CD4-positive, alpha-beta T cell treated with Interleukin-6 at 100 ng/mL for 8 hours (primary cell): ENCODE data around the gene LMX1A.

Source experiments
- DNase-seq: peaks from one replicate; pipeline ENCODE4 v3.0.0-alpha.2; 2020; ENCODE audit warnings: mixed read lengths, low spot score

The LMX1A gene

GRCh38 chr1:165218731-165219130, 137.8 kb downstream of the LMX1A start:
- DNase-seq = no peak

- DNase-seq = no peak
Observed at GRCh38 chr1:165217958-165218357, 138.6 kb downstream of the LMX1A start.

- no peak for DNase-seq
Observed at GRCh38 chr1:165216254-165216653, 140.3 kb downstream of the LMX1A start.

DNA sequence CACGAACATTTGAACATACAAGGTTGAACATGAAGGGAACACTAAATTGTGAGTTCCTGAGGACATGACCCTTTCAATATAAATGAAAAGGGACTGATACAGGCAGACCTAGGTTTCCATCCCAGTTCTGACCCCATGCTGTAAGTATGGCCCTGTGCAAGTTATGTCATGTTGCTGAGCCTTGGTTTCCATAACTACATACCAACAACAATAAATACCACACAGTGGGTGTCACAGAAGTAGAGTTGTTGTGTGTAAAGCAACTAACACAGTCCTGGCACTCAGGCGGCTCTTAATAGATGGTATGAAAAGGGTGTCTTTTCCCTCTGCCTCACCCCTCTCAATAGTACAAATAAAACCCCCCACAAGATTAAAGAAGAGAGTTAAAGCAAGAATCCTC, 140.8 kb downstream of the LMX1A start:
- no peak for DNase-seq

GRCh38 chr1:165212229-165212628, 144.3 kb downstream of the LMX1A start:
- DNase-seq = no peak

- DNase-seq = no peak
Observed at GRCh38 chr1:165207853-165208515, 148.5 kb downstream of the LMX1A start.

GRCh38 chr1:165205145-165205544, 151.4 kb downstream of the LMX1A start:
- no peak for DNase-seq

DNA sequence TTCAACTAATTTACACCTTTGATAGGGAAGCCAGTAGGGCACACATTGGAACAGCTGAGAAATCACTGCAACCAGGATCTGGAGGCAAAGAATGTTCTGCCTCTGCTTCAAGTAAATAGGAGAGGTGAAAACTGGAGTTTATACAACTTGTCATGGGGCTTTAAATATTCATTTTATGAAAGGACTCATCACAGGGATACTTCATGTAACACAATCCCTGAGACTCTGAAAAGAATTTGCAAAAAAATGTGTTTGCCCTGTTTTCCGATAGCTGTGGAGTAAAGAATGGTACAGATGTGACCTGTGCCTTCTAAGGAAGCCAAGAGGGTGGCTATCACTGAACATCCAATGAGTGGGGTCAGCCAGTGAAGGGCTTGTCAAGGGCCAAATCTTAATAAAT, 152.0 kb downstream of the LMX1A start:
- no peak for DNase-seq

DNA sequence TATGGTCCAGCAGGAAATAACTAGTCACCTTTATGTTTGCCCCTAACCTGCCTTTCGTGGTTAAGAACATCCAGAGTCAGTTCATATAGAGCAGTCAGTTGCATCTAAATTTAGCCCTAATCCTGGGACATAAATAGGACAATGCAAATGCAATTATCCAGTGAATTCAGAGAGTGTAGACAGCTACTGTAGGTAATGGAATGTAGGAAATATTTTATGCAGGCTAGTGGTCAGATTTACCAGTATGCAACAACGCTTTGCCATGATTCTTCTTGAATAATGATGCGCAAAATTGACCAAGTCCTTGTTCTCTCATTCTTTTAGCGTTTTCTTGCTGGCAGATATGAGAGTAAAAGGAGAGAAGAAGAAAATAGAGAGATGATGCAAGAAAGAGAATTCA, 165.4 kb downstream of the LMX1A start:
- DNase-seq = no peak

DNA sequence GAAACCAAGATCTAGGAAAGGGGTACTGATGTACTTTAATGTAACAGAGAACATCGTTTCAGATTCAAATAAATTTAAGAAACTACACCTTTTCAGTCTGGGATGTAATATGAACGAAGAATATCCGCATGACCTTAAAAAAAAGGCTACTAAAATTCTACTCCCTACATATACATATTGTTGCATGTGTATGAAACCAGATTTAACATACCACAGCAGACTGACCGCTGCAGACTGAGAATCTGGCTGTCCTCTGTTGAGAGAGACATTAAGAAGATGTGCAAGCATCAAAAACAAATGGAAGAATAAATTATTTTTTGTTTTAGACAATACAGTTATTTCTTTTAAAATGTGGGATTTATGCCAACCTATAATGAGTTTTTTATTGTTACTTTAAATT, 166.6 kb downstream of the LMX1A start:
- DNase-seq = no peak

DNA sequence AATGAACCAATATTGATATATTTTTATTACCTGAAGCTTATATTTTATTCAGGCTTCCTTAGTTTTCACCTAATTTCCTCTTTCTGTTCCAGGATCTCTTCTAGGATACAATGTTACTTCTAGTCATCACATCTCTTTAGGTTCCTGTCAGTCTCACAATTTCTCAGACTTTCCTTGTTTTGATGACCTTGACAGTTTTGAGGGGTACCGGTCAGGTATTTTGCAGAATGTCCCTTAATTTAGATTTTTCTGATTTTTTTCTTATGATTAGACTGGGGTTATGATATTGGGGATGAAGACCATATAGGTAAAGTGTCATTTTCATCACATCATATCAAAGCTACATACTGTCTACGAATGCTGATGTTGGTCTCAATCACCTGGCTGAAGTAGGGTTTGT, 167.5 kb downstream of the LMX1A start:
- no peak for DNase-seq

DNA sequence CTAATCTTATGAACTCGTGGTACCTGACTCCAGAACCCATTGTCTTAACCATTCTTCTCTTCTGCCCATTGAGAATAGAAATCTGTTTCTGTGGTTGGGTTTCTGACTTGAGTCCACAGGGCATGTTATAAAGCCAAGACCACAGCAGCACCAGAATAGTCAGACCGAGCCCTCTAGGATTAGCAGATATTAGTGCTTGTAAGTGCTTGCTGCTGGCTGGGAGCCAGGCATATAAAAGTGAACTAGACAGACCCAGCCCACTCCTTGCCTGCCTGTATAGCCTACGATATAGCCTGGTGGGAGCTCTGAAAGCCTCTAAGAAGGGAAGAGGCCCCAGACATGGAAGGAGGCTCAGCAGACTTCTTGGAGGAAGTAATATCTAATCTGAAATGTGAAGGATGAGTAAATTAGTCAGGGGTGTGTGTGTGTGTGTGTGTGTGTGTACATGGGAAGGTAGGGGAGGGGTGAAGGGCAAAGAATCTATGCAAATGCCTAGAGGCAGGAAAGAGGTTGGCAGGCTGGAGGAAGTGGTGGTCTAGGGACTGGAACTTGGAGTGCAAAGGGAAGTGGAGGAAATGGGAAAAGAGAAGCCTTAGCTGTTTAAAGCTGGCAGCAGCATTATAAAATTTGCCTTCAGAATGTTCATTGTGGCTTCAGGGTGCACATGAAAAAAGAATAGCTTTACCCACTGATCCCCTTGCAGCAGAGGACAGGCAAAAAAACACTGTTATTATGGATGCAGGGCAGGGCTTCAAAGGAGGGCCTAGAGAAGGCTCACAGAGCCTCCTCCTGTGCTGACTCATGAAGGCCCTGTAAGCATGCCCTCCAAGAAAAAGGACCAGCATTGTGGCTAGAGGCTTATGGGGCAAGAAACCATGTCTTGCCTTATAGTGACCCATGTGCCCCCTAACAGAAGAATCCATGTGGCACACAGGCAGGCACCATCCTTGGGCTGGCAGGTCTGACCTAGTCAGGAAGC, 169.2 kb downstream of the LMX1A start:
- no peak for DNase-seq

- no peak for DNase-seq
Observed at GRCh38 chr1:165185161-165185889, 171.2 kb downstream of the LMX1A start.

DNA sequence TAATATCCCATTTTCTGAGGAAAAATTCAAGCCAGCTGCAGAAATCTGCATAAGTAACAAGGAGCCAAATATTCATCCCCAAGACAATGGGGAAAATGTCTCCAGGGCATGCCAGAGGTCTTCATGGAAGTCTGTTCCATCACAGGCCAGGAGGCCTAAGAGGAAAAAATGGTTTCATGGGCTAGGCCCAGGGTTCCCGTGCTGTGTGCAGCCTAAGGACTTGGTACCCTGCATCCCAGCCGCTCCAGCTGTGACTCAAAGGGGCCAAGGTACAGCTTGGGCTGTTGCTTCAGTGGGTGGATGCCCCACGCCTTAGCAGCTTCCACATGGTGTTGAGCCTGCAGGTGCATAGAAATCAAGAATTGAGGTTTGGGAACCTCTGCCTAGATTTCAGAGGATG, 173.5 kb downstream of the LMX1A start:
- no peak for DNase-seq

DNA sequence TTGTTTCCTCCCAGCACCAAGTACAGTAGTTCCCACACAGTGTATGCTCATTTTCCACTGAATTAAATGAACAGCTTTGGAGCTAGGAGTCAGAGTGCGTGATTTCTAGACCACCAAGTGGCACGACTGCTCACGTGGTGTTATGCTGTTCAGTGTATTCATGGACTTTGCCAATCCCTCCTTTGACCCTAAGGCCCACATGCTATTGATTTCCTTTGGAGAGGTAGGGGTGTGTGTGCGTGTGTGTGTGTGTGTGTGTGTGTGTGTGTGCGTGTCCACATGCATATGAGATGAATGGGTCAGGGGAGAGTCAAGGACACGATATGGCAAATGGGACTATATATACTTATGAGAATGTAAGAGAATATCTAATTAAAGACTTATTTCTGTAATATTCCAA, 177.2 kb downstream of the LMX1A start:
- DNase-seq = no peak

- DNase-seq = no peak
Observed at GRCh38 chr1:165174491-165174890, 182.0 kb downstream of the LMX1A start.

DNA sequence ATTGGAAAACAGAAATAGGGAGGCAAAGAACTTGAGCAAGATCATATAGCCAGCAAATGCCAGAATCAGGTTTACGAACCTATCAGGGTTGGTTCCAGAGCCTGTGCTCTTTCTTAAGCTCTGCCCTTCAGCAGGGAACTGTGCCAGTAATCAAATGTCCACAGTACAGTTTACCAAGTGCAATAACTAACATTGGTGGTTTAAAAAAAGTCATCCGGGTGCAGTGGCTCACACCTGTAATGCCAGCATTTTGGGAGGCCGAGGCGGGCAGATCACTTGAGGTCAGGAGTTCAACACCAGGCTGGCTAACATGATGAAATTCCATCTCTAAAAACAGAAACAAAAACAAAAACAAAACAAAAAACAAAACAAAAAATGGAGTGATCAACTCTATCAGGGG, 182.7 kb downstream of the LMX1A start:
- DNase-seq = no peak

GRCh38 chr1:165173409-165173808, 183.1 kb downstream of the LMX1A start:
- DNase-seq = no peak

DNA sequence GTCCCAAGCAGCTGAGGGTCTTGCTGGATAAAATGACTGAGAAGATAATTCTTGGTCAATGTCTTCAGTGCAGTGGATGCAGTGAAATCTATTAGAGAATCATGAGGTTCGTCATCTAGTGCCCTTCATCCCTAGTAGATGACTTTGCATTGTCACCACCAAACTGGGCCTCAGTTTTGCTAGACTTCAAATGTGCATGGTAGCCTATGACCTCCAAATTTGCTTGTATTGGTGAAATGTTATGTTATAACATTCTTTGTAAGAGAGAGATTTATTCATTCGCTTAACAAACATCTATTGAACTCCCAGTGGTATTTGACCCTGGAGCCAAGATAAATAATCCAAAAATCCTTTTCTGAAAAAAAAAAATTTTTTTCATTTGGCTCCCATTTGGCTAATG, 183.8 kb downstream of the LMX1A start:
- no peak for DNase-seq

- no peak for DNase-seq
Observed at GRCh38 chr1:165169729-165170128, 186.8 kb downstream of the LMX1A start.

- no peak for DNase-seq
Observed at GRCh38 chr1:165169028-165169427, 187.5 kb downstream of the LMX1A start.

DNA sequence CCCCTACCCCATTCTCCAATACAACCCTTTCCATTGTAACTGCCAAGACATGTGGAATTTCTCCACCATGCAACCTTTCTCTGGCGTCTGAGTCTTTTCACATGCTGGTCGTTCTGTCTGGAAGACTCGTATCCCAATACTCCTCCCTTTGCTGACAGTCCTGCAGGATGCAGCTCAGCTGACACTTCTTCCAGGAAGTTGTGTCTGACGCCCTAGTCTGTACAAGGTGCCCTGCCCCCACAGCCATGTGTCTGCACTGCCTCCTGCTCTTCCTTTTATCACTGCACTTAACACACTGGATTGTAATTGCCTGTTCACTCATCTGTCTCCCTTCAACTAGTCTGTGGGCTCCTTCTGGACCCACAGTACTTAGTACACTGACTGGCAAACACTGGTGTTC, 188.0 kb downstream of the LMX1A start:
- no peak for DNase-seq
